Stimulated activated CD8-positive, alpha-beta memory T cell treated with anti-CD3 and anti-CD28 coated beads, Interleukin-7, amount 100 ng/mL, for 1 hour (primary cell): Measurements from ENCODE around the gene GOLGA6L1.
"Not testable (repeated sequence)": the region's sequence is repeated elsewhere in the genome, so short reads cannot be mapped to it uniquely, and the experiment has no call there.

ENCODE experiments used
- DNase-seq, 2 donors: peaks; one replicate each; pipeline ENCODE4 v3.0.0-alpha.2; 2020; ENCODE audit warnings: low read depth in 2 of 2

GOLGA6L1 gene

GRCh38 chr15:23136722-23137121 lies at the start of gene GOLGA6L1:
TSS of gene GOLGA6L1 (minus strand) at chr15:23136822. CDS start at chr15:23136731, 91 bp downstream.
- not testable (repeated sequence) for DNase-seq

GRCh38 chr15:23181201-23181600 lies 44.6 kb upstream of the GOLGA6L1 start:
- DNase-seq = not testable (repeated sequence)

GRCh38 chr15:23180547-23180927 lies 43.9 kb upstream of the GOLGA6L1 start:
- not testable (repeated sequence) for DNase-seq

GRCh38 chr15:23179768-23180546 lies 43.3 kb upstream of the GOLGA6L1 start:
- DNase-seq = not testable (repeated sequence)

GRCh38 chr15:23176683-23177082 lies 40.1 kb upstream of the GOLGA6L1 start:
- DNase-seq = not testable (repeated sequence)

GRCh38 chr15:23175606-23176005 lies 39.0 kb upstream of the GOLGA6L1 start:
- DNase-seq = not testable (repeated sequence)

- not testable (repeated sequence) for DNase-seq
These were observed 38.1 kb upstream of the GOLGA6L1 start for GRCh38 chr15:23174609-23175140.

GRCh38 chr15:23132787-23133186 lies 3.8 kb downstream of the GOLGA6L1 start:
- DNase-seq = not testable (repeated sequence)

GRCh38 chr15:23118208-23118607 lies 18.4 kb downstream of the GOLGA6L1 start:
- DNase-seq = no peak

- no peak for DNase-seq
These were observed 40.8 kb downstream of the GOLGA6L1 start for GRCh38 chr15:23095796-23096195.

- no peak for DNase-seq
These were observed 53.5 kb downstream of the GOLGA6L1 start for GRCh38 chr15:23083115-23083514.

GRCh38 chr15:23081996-23082737 lies 54.5 kb downstream of the GOLGA6L1 start:
- DNase-seq = not testable (repeated sequence)

- no peak for DNase-seq
These were observed 55.4 kb downstream of the GOLGA6L1 start for GRCh38 chr15:23081271-23081670.

- no peak for DNase-seq
These were observed 56.9 kb downstream of the GOLGA6L1 start for GRCh38 chr15:23079766-23080165.
